Natural killer cell (primary cell): ENCODE data around the gene CREB5. TPM values are rescaled to one million over a fixed set of nuclear protein-coding genes. Genes with fewer than 3 reads are reported as not detected.

ENCODE experiments used
- ATAC-seq, 3 donors: fragments of 150-1000 bp in 2 of 3; fragments of 200-7000 bp in 1 of 3; cut with Tn5 transposase; 1 replicate in 1 of 3; 2 replicates in 2 of 3; pipeline ENCODE4 v1.10.0; 2021; ENCODE audit warnings: mild to moderate bottlenecking in 2 of 3, moderate library complexity in 2 of 3
- DNase-seq, 2 donors: peaks; one replicate each; pipeline versions ENCODE4 v3.0.0 to v3.0.0-alpha.2; 2013 to 2021; ENCODE audit warnings: mixed read lengths in 1 of 2
- H3K27ac ChIP-seq: one replicate; pipeline ENCODE4 v1.5.1; 2013; ENCODE audit warnings: mild to moderate bottlenecking, low read length
- H3K27me3 ChIP-seq: one replicate; pipeline ENCODE4 v1.6.1; 2013; ENCODE audit warnings: low read length; ENCODE audit not compliant: control insufficient read depth, insufficient read depth
- H3K36me3 ChIP-seq: one replicate; pipeline ENCODE4 v1.6.1; 2013; ENCODE audit warnings: low read length; ENCODE audit not compliant: control insufficient read depth, insufficient read depth
- H3K4me1 ChIP-seq: one replicate; pipeline ENCODE4 v1.6.1; 2013; ENCODE audit warnings: low read length; ENCODE audit not compliant: control insufficient read depth, insufficient read depth
- H3K4me3 ChIP-seq: one replicate; pipeline ENCODE4 v1.5.1; 2013; ENCODE audit warnings: low read length
- H3K9me3 ChIP-seq: one replicate; pipeline ENCODE4 v1.6.1; 2013; ENCODE audit warnings: low read length; ENCODE audit not compliant: control insufficient read depth, insufficient read depth
- H3K27ac Mint-ChIP-seq, 2 donors: one replicate each; pipeline ENCODE4 v1.8.0; 2022; ENCODE audit warnings: mild to moderate bottlenecking in 2 of 2, mixed read lengths in 2 of 2, moderate library complexity in 1 of 2
- H3K27me3 Mint-ChIP-seq, 2 donors: one replicate each; pipeline ENCODE4 v1.8.0; 2022; ENCODE audit warnings: low read depth in 2 of 2, mixed read lengths in 2 of 2
- H3K36me3 Mint-ChIP-seq: one replicate; pipeline ENCODE4 v1.8.0; 2022; ENCODE audit warnings: mixed read lengths
- H3K4me1 Mint-ChIP-seq, 2 donors: one replicate each; pipeline ENCODE4 v1.8.0; 2022; ENCODE audit warnings: mixed read lengths in 2 of 2
- H3K4me3 Mint-ChIP-seq: one replicate; pipeline ENCODE4 v1.8.0; 2022; ENCODE audit warnings: mild to moderate bottlenecking, moderate library complexity, mixed read lengths
- H3K9me3 Mint-ChIP-seq, 2 donors: one replicate each; pipeline ENCODE4 v1.8.0; 2022; ENCODE audit warnings: mixed read lengths in 2 of 2
- WGBS: methylation state at CpG from one replicate; pipeline ENCODE4 v1.1.7; 2013; ENCODE audit warnings: missing lambda C conversion rate; ENCODE audit not compliant: insufficient coverage; 5-methylcytosine and 5-hydroxymethylcytosine counted together
- intact Hi-C: fragments of 100-400 bp; cut with micrococcal nuclease; formaldehyde crosslinking; loops from one replicate; pipeline ENCODE4 v1.14.2; 2022
- total RNA-seq, 4 donors: library from RNA; stranded (reverse); fragments of 120-200 nt in 1 of 4; gene quantifications; one replicate each; pipeline versions ENCODE4 v1.2.3 to v1.2.4, GENCODE V29; 2013 to 2022
- TF ChIP-seq, protein P1 (sequence below): fragments of 200-600 bp; IDR thresholded peaks from one replicate; pipeline ENCODE4 v1.8.0; 2022; ENCODE audit warnings: antibody characterized with exemption

Gene CREB5
- total RNA-seq, 3 donors from 2014 or later (not counting 1 experiment from before 2014, with no cell fraction given): 0.52 to 7.0 (median 0.89) TPM

DNA sequence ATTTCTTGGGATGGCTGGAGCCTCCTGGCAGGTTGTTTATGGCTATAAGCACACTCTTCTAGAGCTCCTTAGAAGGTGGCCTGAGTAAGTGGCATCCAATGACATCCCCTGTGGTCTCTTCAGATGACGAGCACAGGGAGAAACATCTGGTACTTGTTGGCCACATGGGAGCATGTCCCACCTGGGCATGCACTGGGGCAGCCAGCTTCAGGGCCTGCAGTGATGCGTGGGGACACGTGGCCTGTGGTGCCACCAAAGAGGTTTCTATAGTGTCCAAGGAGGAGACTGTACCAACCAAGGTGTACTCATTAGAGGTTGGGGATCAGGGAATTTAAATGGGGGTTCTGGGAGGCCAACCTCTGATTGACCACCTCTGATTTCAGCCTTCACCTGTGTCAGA lies 420.4 kb downstream of the CREB5 start:
- intact Hi-C loops: no loop called here
- Mint-ChIP-seq H3K27me3 (peaks cover 10 to 11% of the 10 kb centered on the region in 2 donors), H3K4me3 (no peak overlapping the region), H3K9me3 (no peaks in the 10 kb centered on the region), H3K36me3 (no peaks in the 10 kb centered on the region), H3K27ac (no peak overlapping the region), H3K4me1 (no peaks in the 10 kb centered on the region)
- Histone ChIP-seq H3K27me3 (no peaks in the 10 kb centered on the region), H3K36me3 (no peaks in the 10 kb centered on the region), H3K9me3 (no peaks in the 10 kb centered on the region), H3K27ac (no peak overlapping the region), H3K4me3 (no peak overlapping the region), H3K4me1 (no peaks in the 10 kb centered on the region)
- TF ChIP-seq, protein P1, sequence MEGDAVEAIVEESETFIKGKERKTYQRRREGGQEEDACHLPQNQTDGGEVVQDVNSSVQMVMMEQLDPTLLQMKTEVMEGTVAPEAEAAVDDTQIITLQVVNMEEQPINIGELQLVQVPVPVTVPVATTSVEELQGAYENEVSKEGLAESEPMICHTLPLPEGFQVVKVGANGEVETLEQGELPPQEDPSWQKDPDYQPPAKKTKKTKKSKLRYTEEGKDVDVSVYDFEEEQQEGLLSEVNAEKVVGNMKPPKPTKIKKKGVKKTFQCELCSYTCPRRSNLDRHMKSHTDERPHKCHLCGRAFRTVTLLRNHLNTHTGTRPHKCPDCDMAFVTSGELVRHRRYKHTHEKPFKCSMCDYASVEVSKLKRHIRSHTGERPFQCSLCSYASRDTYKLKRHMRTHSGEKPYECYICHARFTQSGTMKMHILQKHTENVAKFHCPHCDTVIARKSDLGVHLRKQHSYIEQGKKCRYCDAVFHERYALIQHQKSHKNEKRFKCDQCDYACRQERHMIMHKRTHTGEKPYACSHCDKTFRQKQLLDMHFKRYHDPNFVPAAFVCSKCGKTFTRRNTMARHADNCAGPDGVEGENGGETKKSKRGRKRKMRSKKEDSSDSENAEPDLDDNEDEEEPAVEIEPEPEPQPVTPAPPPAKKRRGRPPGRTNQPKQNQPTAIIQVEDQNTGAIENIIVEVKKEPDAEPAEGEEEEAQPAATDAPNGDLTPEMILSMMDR: no peak
- DNase-seq: no peak
- 83% methylated on average over 3 of the region's 3 CpGs for WGBS
- ATAC-seq: no peak

DNA sequence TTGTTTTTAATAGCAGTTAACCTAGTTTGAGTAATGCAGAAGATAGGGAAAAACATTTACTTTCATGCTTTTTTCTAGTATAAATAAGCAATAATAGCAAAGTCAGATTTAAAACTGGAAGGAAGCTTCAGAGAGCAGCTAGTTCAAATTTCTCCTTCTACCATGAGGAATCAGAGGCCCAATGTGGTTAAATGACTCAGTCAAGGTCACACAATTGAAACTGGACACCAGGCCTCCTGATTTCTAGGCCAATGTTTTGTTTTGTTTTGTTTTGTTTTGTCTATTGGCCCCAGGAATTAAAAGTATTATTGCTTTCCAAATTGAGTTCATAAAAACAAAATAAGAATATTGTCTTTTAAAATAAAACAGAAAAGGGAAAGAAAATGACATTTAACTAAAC lies 423.5 kb downstream of the CREB5 start:
- Mint-ChIP-seq H3K4me3 (no peak overlapping the region), H3K4me1 (no peaks in the 10 kb centered on the region), H3K9me3 (no peaks in the 10 kb centered on the region), H3K36me3 (no peaks in the 10 kb centered on the region), H3K27ac (no peak overlapping the region), H3K27me3 (peaks cover 5 to 19% of the 10 kb centered on the region in 2 donors)
- no peaks in the 10 kb centered on the region for H3K27me3 ChIP-seq
- H3K9me3 ChIP-seq: no peaks in the 10 kb centered on the region
- no peaks in the 10 kb centered on the region for H3K4me1 ChIP-seq
- H3K27ac ChIP-seq: no peak overlapping the region
- intact Hi-C loops: no loop called here
- ATAC-seq (no peak), DNase-seq (no peak)
- H3K36me3 ChIP-seq: no peaks in the 10 kb centered on the region
- no peak overlapping the region for H3K4me3 ChIP-seq
- TF ChIP-seq, protein P1: no peak

DNA sequence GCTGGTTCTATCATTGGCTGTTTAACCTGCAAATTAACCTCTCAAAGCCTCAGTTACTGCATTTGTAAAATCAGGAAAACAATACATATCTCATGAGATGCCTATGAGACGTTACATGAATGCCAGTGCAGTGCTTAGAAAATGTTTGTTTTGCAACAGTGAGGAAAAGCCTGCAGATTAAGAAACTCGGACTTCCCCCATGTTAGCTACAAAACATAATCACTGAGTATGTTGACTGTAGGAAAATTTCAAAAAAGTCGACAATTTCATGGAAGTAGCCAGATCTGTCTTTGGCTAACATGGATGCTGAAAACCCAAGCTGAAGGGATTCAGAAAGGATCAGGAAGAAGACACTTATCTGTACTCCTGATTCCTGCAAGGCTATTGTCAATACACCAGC lies 424.4 kb downstream of the CREB5 start:
- Histone ChIP-seq H3K27ac (no peak overlapping the region), H3K4me3 (no peak overlapping the region), H3K27me3 (no peaks in the 10 kb centered on the region), H3K36me3 (no peaks in the 10 kb centered on the region), H3K9me3 (no peaks in the 10 kb centered on the region), H3K4me1 (no peaks in the 10 kb centered on the region)
- TF ChIP-seq, protein P1: no peak
- intact Hi-C loops: no loop called here
- H3K4me1 Mint-ChIP-seq: no peaks in the 10 kb centered on the region
- H3K36me3 Mint-ChIP-seq: no peaks in the 10 kb centered on the region
- H3K4me3 Mint-ChIP-seq: no peak overlapping the region
- 88% methylated on average over 3 of the region's 3 CpGs for WGBS
- ATAC-seq: no peak
- H3K27me3 Mint-ChIP-seq: peaks cover 9 to 24% of the 10 kb centered on the region in 2 donors
- no peaks in the 10 kb centered on the region for H3K9me3 Mint-ChIP-seq
- DNase-seq: no peak
- no peak overlapping the region for H3K27ac Mint-ChIP-seq

DNA sequence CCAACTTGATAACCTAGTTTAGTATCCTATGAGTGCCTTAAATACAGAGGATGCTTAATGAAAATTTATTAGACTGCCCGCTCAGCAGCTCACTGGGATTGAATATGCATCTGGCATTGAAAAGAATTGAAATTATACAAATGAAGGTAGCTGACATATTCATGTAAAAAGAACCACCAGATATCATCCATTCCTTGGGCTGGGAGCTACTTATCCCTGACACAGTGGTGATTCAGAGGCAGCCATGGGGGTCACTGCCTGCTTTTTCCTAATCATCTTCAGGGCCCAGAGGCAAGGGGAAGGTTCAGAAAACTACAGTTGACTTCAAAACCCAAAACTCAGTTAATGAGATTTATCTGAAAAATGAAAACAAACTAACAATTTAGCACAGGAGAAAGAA lies 424.9 kb downstream of the CREB5 start:
- Histone ChIP-seq H3K4me1 (no peaks in the 10 kb centered on the region), H3K27me3 (no peaks in the 10 kb centered on the region), H3K9me3 (no peaks in the 10 kb centered on the region), H3K36me3 (no peaks in the 10 kb centered on the region), H3K27ac (no peak overlapping the region), H3K4me3 (no peak overlapping the region)
- TF ChIP-seq, protein P1: no peak
- DNase-seq (no peak), ATAC-seq (no peak)
- WGBS: 100% methylated on average over 1 of the region's 1 CpG
- Mint-ChIP-seq H3K27me3 (peaks cover 11 to 27% of the 10 kb centered on the region in 2 donors), H3K27ac (no peak overlapping the region), H3K36me3 (no peaks in the 10 kb centered on the region), H3K4me1 (no peaks in the 10 kb centered on the region), H3K4me3 (no peak overlapping the region), H3K9me3 (no peaks in the 10 kb centered on the region)
- intact Hi-C loops: no loop called here
